ENCODE data around the gene MACROD2. TPM values are rescaled to one million over a fixed set of nuclear protein-coding genes. Genes with fewer than 3 reads are reported as not detected.

The MACROD2 gene
- total RNA-seq, 1 experiment from 2014 or later, result 3.7 TPM

- no peak overlapping the region for H3K4me3 ChIP-seq (replicated peaks in 1 of 2; ENCODE audit: low read depth in 1 of 2, low read length in 2 of 2)
- ChIA-PET POLR2A (no interaction called here), RAD21 (ENCODE audit: low non-redundant PET in 1 of 2, low total read pairs in 2 of 2, uncharacterized antibody in 2 of 2, unreplicated experiment in 2 of 2) (no interaction called here)
These were observed 412.0 kb downstream of the MACROD2 start for GRCh38 chr20:14407336-14407735.

GRCh38 chr20:14410869-14411555 lies 415.7 kb downstream of the MACROD2 start:
- Histone ChIP-seq H3K9ac (ENCODE audit: low read length) (no peak overlapping the region), H3K27ac (ENCODE audit: low read depth, low read length) (no peak overlapping the region), H3K4me2 (ENCODE audit: low read length) (no peak overlapping the region), H3K9me2 (ENCODE audit: insufficient read depth) (no peaks in the 10 kb centered on the region), H3K79me2 (ENCODE audit: insufficient read depth, low read length) (no peaks in the 10 kb centered on the region), H3K36me3 (ENCODE audit: control insufficient read depth in 1 of 2, insufficient read depth in 2 of 2, low read length in 2 of 2) (no peaks in the 10 kb centered on the region), H4K20me1 (ENCODE audit: insufficient read depth) (no peaks in the 10 kb centered on the region), H3K27me3 (ENCODE audit: insufficient read depth, low read length) (no peaks in the 10 kb centered on the region), H3K9me3 (ENCODE audit: control insufficient read depth in 1 of 2, insufficient read depth in 1 of 2, low read depth in 1 of 2, low read length in 2 of 2) (no peaks in the 10 kb centered on the region), H3K4me3 (replicated peaks in 1 of 2; ENCODE audit: low read depth in 1 of 2, low read length in 2 of 2) (no peak overlapping the region), H3K4me1 (ENCODE audit: control insufficient read depth in 1 of 2, insufficient read depth in 2 of 2, low read length in 2 of 2) (peaks cover 0 to 4% of the 10 kb centered on the region in 2 experiments; a peak in 1 of 4 replicates), H2AFZ (ENCODE audit: low read depth, low read length, poor library complexity, severe bottlenecking) (no peak overlapping the region)
- POLR2A ChIA-PET, result no interaction called here
- no peak for DNase-seq (ENCODE audit: low read depth, low spot score)
- BruUV-seq (replicated peaks), result no TSS peak
- TF ChIP-seq EZH2 (IDR thresholded peaks at IDR 0.05) (no peak), SP1 (IDR thresholded peaks at IDR 0.05; ENCODE audit: low read depth) (no peak), ZFX (IDR thresholded peaks at IDR 0.05) (no peak), JUND (IDR thresholded peaks at IDR 0.05) (no peak), CBX3 (IDR thresholded peaks at IDR 0.05; ENCODE audit: low read depth) (no peak), FOSL1 (IDR thresholded peaks at IDR 0.05; ENCODE audit: low read depth) (no peak), ZBTB33 (IDR thresholded peaks at IDR 0.05; ENCODE audit: extremely low read depth, insufficient replicate concordance, low read length) (no peak), SRF (IDR thresholded peaks at IDR 0.05; ENCODE audit: low read depth) (no peak), MAX (IDR thresholded peaks at IDR 0.05) (no peak), ZNF274 (IDR thresholded peaks at IDR 0.05; ENCODE audit: low read depth, low read length) (no peak), POLR2AphosphoS5 (IDR thresholded peaks at IDR 0.05; ENCODE audit: low read depth, low read length) (no peak), RAD21 (IDR thresholded peaks at IDR 0.05; ENCODE audit: low read depth) (no peak), ATF3 (IDR thresholded peaks at IDR 0.05) (no peak), YY1 (IDR thresholded peaks at IDR 0.05; ENCODE audit: extremely low read depth, insufficient replicate concordance, low read depth, low read length) (no peak)
- RAD21 ChIA-PET (ENCODE audit: low non-redundant PET in 1 of 2, low total read pairs in 2 of 2, uncharacterized antibody in 2 of 2, unreplicated experiment in 2 of 2), result no interaction called here
- intact Hi-C loops (cut with micrococcal nuclease), result no loop called here
- CTCF ChIA-PET, result no interaction called here
- ATAC-seq, result no peak

More at GRCh38 chr20:14407336-14407735, 412.0 kb downstream of the MACROD2 start:
- Histone ChIP-seq H2AFZ (ENCODE audit: low read depth, low read length, poor library complexity, severe bottlenecking) (no peak overlapping the region), H3K4me1 (ENCODE audit: control insufficient read depth in 1 of 2, insufficient read depth in 2 of 2, low read length in 2 of 2) (peaks cover 0 to 4% of the 10 kb centered on the region in 2 experiments; a peak in 1 of 4 replicates), H3K9ac (ENCODE audit: low read length) (no peak overlapping the region), H4K20me1 (ENCODE audit: insufficient read depth) (no peaks in the 10 kb centered on the region), H3K4me2 (ENCODE audit: low read length) (no peak overlapping the region), H3K36me3 (ENCODE audit: control insufficient read depth in 1 of 2, insufficient read depth in 2 of 2, low read length in 2 of 2) (no peaks in the 10 kb centered on the region), H3K27me3 (ENCODE audit: insufficient read depth, low read length) (no peaks in the 10 kb centered on the region), H3K79me2 (ENCODE audit: insufficient read depth, low read length) (no peaks in the 10 kb centered on the region), H3K9me2 (ENCODE audit: insufficient read depth) (no peaks in the 10 kb centered on the region), H3K27ac (ENCODE audit: low read depth, low read length) (no peak overlapping the region), H3K9me3 (ENCODE audit: control insufficient read depth in 1 of 2, insufficient read depth in 1 of 2, low read depth in 1 of 2, low read length in 2 of 2) (no peaks in the 10 kb centered on the region)
- DNase-seq (ENCODE audit: low read depth, low spot score), result no peak
- TF ChIP-seq EGR1 (IDR thresholded peaks at IDR 0.05; ENCODE audit: low read depth) (no peak), MAX (IDR thresholded peaks at IDR 0.05) (no peak), SRF (IDR thresholded peaks at IDR 0.05; ENCODE audit: low read depth) (no peak), ATF3 (IDR thresholded peaks at IDR 0.05) (no peak), ELF1 (IDR thresholded peaks at IDR 0.05; ENCODE audit: borderline replicate concordance, low read depth) (no peak), YY1 (IDR thresholded peaks at IDR 0.05; ENCODE audit: extremely low read depth, insufficient replicate concordance, low read depth, low read length) (no peak)
- intact Hi-C loops (cut with micrococcal nuclease), result no loop called here
- CTCF ChIA-PET, result no interaction called here
- BruUV-seq (replicated peaks), result no TSS peak
- ATAC-seq, result no peak

Measured in HCT116 (cell line).